ENCODE measurements around the gene EVI5.
A peak's percentile ranks its signal among the peaks of the same experiment; 100 is the strongest.

The EVI5 gene

GRCh38 chr1:92784639-92785500 lies at the start of gene EVI5:
Gene EVI5, minus strand, starts transcription at chr1:92785108. Its CDS starts 48,562 bp downstream, at chr1:92736546.
- peak; percentile 60 for DNase-seq

GRCh38 chr1:92834617-92835016 lies 49.7 kb upstream of the EVI5 start:
- peak; percentile 34 for DNase-seq

GRCh38 chr1:92833840-92834239 lies 48.9 kb upstream of the EVI5 start:
- DNase-seq = no peak

- no peak for DNase-seq
These were observed 47.7 kb upstream of the EVI5 start for GRCh38 chr1:92832537-92833114.

GRCh38 chr1:92831762-92832536 lies 47.0 kb upstream of the EVI5 start, which contains the start of gene RPL5:
Gene RPL5, plus strand, starts transcription at chr1:92832040. Its CDS starts 75 bp downstream, at chr1:92832115.
- peak; percentile 98 for DNase-seq

- no peak for DNase-seq
These were observed 46.5 kb upstream of the EVI5 start for GRCh38 chr1:92831368-92831761.

- DNase-seq = no peak
These were observed 41.9 kb upstream of the EVI5 start for GRCh38 chr1:92826792-92827191.

- no peak for DNase-seq
These were observed 38.0 kb upstream of the EVI5 start for GRCh38 chr1:92822879-92823278.

- no peak for DNase-seq
These were observed 35.6 kb upstream of the EVI5 start for GRCh38 chr1:92820551-92820950.

- DNase-seq = no peak
These were observed 35.1 kb upstream of the EVI5 start for GRCh38 chr1:92820024-92820423.

- DNase-seq = peak; percentile 40
These were observed 33.3 kb upstream of the EVI5 start for GRCh38 chr1:92817986-92818764.

GRCh38 chr1:92817137-92817697 lies 32.3 kb upstream of the EVI5 start:
- DNase-seq = no peak

- DNase-seq = no peak
These were observed 31.8 kb upstream of the EVI5 start for GRCh38 chr1:92816732-92817131.

- no peak for DNase-seq
These were observed 23.5 kb upstream of the EVI5 start for GRCh38 chr1:92808381-92808780.

- DNase-seq = no peak
These were observed 20.3 kb upstream of the EVI5 start for GRCh38 chr1:92805216-92805615.

- no peak for DNase-seq
These were observed 19.9 kb upstream of the EVI5 start for GRCh38 chr1:92804721-92805201.

GRCh38 chr1:92803140-92803887 lies 18.4 kb upstream of the EVI5 start:
- DNase-seq = no peak

GRCh38 chr1:92797961-92798360 lies 13.1 kb upstream of the EVI5 start:
- DNase-seq = no peak

- DNase-seq = no peak
These were observed 12.4 kb upstream of the EVI5 start for GRCh38 chr1:92797297-92797696.

- no peak for DNase-seq
These were observed 10.3 kb upstream of the EVI5 start for GRCh38 chr1:92795166-92795565.

- DNase-seq = no peak
These were observed 7.5 kb upstream of the EVI5 start for GRCh38 chr1:92792340-92792782.

Data from activated CD4-positive, alpha-beta T cell treated with anti-CD3 and anti-CD28 coated beads, Interleukin-2, amount 50 U/mL, for 16 hours (primary cell).